Ovary (tissue), 9 donors: ENCODE results near the gene RPTOR. TPM values are rescaled to one million over a fixed set of nuclear protein-coding genes. Genes with fewer than 3 reads are reported as not detected.
A peak's percentile ranks its signal among the peaks of the same experiment; 100 is the strongest.

Source experiments
- DNase-seq, 5 donors: peaks; one replicate each; pipeline ENCODE4 v3.0.0-alpha.2; 2019 to 2020
- H3K27ac ChIP-seq, 2 donors: fragments of 200-600 bp; one replicate each; pipeline versions ENCODE4 v1.5.1 to v1.8.0; 2019 to 2022
- H3K27me3 ChIP-seq: fragments of 200-600 bp; one replicate; pipeline ENCODE4 v1.8.0; 2022
- H3K36me3 ChIP-seq: fragments of 200-600 bp; sonication (generic); one replicate; pipeline ENCODE4 v1.5.1; 2019
- H3K4me1 ChIP-seq: one replicate; pipeline ENCODE4 v1.8.1; 2013; ENCODE audit warnings: mild to moderate bottlenecking, moderate library complexity; ENCODE audit not compliant: insufficient read depth
- H3K4me3 ChIP-seq: fragments of 200-600 bp; sonication (generic); one replicate; pipeline ENCODE4 v1.5.1; 2017
- H3K9me3 ChIP-seq, 2 donors: fragments of 200-600 bp in 1 of 2; sonication (generic) in 1 of 2; one replicate each; pipeline versions ENCODE4 v1.5.1 to v1.8.1; 2013 to 2019; ENCODE audit warnings: mild to moderate bottlenecking in 1 of 2, moderate library complexity in 1 of 2
- EP300 ChIP-seq: sonication (generic); formaldehyde crosslinking; IDR thresholded peaks from one replicate; pipeline ENCODE4 v1.6.1; 2017; ENCODE audit warnings: antibody characterized with exemption
- POLR2A ChIP-seq: fragments of 450-650 bp; IDR thresholded peaks from one replicate; pipeline ENCODE4 v1.6.1; 2017; ENCODE audit warnings: antibody characterized with exemption, mild to moderate bottlenecking, moderate library complexity
- WGBS, 3 donors: extraction: QIAGEN DNeasy Blood & Tissue Kit in 1 of 3; methylation state at CpG; one replicate each; pipeline versions ENCODE4 v1.1.5 to v1.1.7; 2013 to 2017; 5-methylcytosine and 5-hydroxymethylcytosine counted together
- intact Hi-C, 4 donors: fragments of 100-400 bp; cut with DNase I; formaldehyde crosslinking; loops; one replicate each; pipeline versions ENCODE4 v1.11.0 to v1.15.1; 2022 to 2023
- polyA plus RNA-seq, 2 donors: library from polyadenylated mRNA; stranded (reverse); fragments of 200-250 nt in 1 of 2; fragments of 350-450 nt in 1 of 2; fragmentation: Illumina TruSeq in 1 of 2; extraction: RNeasy Lipid Tissue Mini Kit (QIAGEN cat#74804) in 1 of 2; gene quantifications; one replicate each; pipeline ENCODE4 v1.2.3, GENCODE V29; 2013 to 2014
- total RNA-seq, 7 donors: library from RNA; depleted of rRNA in 2 of 7; stranded (reverse); fragments of >200 nt in 2 of 7; fragmentation: NEBNext Ultra II Directional in 3 of 7; extraction: Animal tissue kit (Norgen Biotek cat#: 25700) in 3 of 7; gene quantifications; one replicate each; pipeline versions ENCODE4 v1.1.0 to v1.2.4, GENCODE V29; 2016 to 2023
- TF ChIP-seq, protein P1 (sequence below), 3 donors: fragments of 450-650 bp in 2 of 3; fragments of 200-600 bp in 1 of 3; IDR thresholded peaks; one replicate each; pipeline versions ENCODE4 v1.5.1 to v1.8.0; 2016 to 2022; ENCODE audit warnings: antibody characterized with exemption in 3 of 3, mild to moderate bottlenecking in 1 of 3
- donor health status: DM: no; HTN: no; CAD: no; lungs with moderate emphysema.
- donor health status: DM: no; HTN: no; CAD: no.
- donor health status: Bipolar disorder and iron deficiency.
- donor health status: DM: yes; HTN: yes; CAD: no.
- donor health status: DM: no; HTN: no; CAD: no.
- donor health status: DM: yes; HTN: yes; CAD: no.

RPTOR gene
- total and polyA plus RNA-seq, 9 donors: 11.1 to 41.9 (median 27.9) TPM

DNA sequence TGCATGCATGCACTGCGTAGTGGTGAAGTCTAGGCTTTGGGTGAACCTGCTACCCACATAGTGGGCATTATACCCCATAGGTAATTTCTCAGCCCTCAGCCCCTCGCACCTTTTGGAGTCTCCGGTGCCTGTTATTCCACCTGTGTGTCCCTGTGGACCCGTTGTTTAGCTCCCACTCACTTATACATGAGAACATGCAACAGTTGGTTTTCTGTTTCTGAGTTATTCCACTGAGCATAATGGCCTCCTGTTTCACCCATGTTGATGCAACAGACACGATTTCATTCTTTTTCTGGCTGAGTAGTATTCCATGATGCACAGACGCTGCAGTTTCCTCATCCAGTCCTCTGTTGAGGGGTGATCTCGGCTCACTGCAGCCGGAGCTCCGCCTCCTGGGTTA, 305.5 kb downstream of the RPTOR start:
- Histone ChIP-seq H3K36me3 (no peaks in the 10 kb centered on the region), H3K9me3 (no peaks in the 10 kb centered on the region), H3K4me3 (no peak overlapping the region), H3K4me1 (no peaks in the 10 kb centered on the region), H3K27ac (no peak overlapping the region), H3K27me3 (no peaks in the 10 kb centered on the region)
- 94 to 98% (median 95%) methylated on average over 9 of the region's 9 CpGs for WGBS, 3 donors
- TF ChIP-seq, protein P1, sequence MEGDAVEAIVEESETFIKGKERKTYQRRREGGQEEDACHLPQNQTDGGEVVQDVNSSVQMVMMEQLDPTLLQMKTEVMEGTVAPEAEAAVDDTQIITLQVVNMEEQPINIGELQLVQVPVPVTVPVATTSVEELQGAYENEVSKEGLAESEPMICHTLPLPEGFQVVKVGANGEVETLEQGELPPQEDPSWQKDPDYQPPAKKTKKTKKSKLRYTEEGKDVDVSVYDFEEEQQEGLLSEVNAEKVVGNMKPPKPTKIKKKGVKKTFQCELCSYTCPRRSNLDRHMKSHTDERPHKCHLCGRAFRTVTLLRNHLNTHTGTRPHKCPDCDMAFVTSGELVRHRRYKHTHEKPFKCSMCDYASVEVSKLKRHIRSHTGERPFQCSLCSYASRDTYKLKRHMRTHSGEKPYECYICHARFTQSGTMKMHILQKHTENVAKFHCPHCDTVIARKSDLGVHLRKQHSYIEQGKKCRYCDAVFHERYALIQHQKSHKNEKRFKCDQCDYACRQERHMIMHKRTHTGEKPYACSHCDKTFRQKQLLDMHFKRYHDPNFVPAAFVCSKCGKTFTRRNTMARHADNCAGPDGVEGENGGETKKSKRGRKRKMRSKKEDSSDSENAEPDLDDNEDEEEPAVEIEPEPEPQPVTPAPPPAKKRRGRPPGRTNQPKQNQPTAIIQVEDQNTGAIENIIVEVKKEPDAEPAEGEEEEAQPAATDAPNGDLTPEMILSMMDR (IDR thresholded peaks at IDR 0.05): no peak
- TF ChIP-seq EP300 (no peak), POLR2A (no peak)
- DNase-seq: peak in 1 of 5 donors; percentile 7
- intact Hi-C loops: no loop called here

GRCh38 chr17:80850817-80851216, 306.2 kb downstream of the RPTOR start:
- TF ChIP-seq POLR2A (no peak), EP300 (no peak)
- TF ChIP-seq, protein P1 (IDR thresholded peaks at IDR 0.05): no peak
- Histone ChIP-seq H3K27me3 (no peaks in the 10 kb centered on the region), H3K9me3 (no peaks in the 10 kb centered on the region), H3K36me3 (no peaks in the 10 kb centered on the region), H3K4me3 (no peak overlapping the region), H3K4me1 (no peaks in the 10 kb centered on the region), H3K27ac (no peak overlapping the region)
- intact Hi-C loops: no loop called here
- peak in 1 of 5 donors; percentile 9 for DNase-seq
- WGBS, 3 donors: 86 to 92% (median 87%) methylated on average over 6 of the region's 6 CpGs

GRCh38 chr17:80851277-80851925, 306.8 kb downstream of the RPTOR start:
- Histone ChIP-seq H3K9me3 (no peaks in the 10 kb centered on the region), H3K27ac (no peak overlapping the region), H3K4me1 (no peaks in the 10 kb centered on the region), H3K27me3 (no peaks in the 10 kb centered on the region), H3K4me3 (no peak overlapping the region), H3K36me3 (no peaks in the 10 kb centered on the region)
- WGBS, 3 donors: 90 to 92% (median 91%) methylated on average over 17 of the region's 17 CpGs
- intact Hi-C loops: no loop called here
- TF ChIP-seq, protein P1 (IDR thresholded peaks at IDR 0.05): no peak
- TF ChIP-seq EP300: no peak
- no peak for TF ChIP-seq POLR2A
- peak in 1 of 5 donors; percentile 21 for DNase-seq

GRCh38 chr17:80852476-80853015, 307.9 kb downstream of the RPTOR start:
- DNase-seq: peak in 1 of 5 donors; percentile 22
- intact Hi-C loops: no loop called here
- Histone ChIP-seq H3K9me3 (no peaks in the 10 kb centered on the region), H3K27me3 (no peaks in the 10 kb centered on the region), H3K27ac (no peak overlapping the region), H3K4me1 (no peaks in the 10 kb centered on the region), H3K36me3 (no peaks in the 10 kb centered on the region), H3K4me3 (no peak overlapping the region)
- TF ChIP-seq, protein P1 (IDR thresholded peaks at IDR 0.05): no peak
- TF ChIP-seq EP300 (no peak), POLR2A (no peak)
- 85 to 90% (median 86%) methylated on average over 11 of the region's 11 CpGs for WGBS, 3 donors
